ENCODE results near the gene UVRAG.

DNA sequence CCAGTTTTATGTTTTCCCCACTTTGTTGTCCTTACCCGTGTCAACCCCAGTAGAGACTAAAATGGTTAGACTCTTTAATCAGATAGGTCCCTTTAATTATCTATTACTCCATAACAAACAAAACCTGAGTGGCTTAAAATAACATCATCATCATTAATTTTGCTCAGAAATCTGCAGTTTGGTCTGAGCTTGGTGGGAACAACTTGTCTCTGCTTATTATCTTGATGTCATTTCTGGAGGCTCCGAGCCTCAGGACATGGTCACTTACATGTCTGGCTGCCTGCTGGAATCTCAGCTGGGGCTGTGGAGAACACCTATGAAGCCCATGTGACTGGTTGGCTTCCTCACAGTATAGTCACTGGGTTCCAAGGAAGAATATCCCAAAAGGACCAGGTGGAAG is 26.7 kb downstream of the UVRAG start:
- no peak for TF ChIP-seq EZH2 (IDR thresholded peaks at IDR 0.05; ENCODE audit: borderline replicate concordance, insufficient read depth, low read depth, low read length, poor library complexity, severe bottlenecking)
- TF ChIP-seq, protein P1, sequence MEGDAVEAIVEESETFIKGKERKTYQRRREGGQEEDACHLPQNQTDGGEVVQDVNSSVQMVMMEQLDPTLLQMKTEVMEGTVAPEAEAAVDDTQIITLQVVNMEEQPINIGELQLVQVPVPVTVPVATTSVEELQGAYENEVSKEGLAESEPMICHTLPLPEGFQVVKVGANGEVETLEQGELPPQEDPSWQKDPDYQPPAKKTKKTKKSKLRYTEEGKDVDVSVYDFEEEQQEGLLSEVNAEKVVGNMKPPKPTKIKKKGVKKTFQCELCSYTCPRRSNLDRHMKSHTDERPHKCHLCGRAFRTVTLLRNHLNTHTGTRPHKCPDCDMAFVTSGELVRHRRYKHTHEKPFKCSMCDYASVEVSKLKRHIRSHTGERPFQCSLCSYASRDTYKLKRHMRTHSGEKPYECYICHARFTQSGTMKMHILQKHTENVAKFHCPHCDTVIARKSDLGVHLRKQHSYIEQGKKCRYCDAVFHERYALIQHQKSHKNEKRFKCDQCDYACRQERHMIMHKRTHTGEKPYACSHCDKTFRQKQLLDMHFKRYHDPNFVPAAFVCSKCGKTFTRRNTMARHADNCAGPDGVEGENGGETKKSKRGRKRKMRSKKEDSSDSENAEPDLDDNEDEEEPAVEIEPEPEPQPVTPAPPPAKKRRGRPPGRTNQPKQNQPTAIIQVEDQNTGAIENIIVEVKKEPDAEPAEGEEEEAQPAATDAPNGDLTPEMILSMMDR (IDR thresholded peaks at IDR 0.05): no peak
